Measurements from ENCODE around the gene AMOT.

DNA sequence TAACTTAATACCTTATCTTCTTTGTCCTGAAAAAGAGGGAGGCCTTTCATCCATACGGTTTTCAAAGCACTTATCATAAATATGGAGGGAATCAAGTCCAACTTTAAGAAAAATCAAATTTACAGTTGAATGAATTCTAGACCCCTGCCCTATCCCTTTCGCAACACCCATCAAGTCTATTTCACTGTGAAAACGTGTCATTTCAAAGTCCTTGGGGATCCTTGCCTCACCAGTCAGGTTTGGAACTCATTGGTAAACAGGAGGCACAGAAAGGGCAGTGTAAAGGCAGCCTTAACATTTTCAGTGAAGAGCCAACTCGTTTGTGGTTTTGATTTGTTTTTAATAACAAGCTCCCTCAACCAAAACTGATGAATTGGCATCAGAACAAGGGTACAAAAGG, 66.5 kb downstream of the AMOT start:
- TF ChIP-seq, protein P1, sequence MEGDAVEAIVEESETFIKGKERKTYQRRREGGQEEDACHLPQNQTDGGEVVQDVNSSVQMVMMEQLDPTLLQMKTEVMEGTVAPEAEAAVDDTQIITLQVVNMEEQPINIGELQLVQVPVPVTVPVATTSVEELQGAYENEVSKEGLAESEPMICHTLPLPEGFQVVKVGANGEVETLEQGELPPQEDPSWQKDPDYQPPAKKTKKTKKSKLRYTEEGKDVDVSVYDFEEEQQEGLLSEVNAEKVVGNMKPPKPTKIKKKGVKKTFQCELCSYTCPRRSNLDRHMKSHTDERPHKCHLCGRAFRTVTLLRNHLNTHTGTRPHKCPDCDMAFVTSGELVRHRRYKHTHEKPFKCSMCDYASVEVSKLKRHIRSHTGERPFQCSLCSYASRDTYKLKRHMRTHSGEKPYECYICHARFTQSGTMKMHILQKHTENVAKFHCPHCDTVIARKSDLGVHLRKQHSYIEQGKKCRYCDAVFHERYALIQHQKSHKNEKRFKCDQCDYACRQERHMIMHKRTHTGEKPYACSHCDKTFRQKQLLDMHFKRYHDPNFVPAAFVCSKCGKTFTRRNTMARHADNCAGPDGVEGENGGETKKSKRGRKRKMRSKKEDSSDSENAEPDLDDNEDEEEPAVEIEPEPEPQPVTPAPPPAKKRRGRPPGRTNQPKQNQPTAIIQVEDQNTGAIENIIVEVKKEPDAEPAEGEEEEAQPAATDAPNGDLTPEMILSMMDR (IDR thresholded peaks at IDR 0.05; ENCODE audit: low read length): no peak
- TF ChIP-seq EZH2 (optimal IDR thresholded peaks at IDR 0.05; ENCODE audit: low read depth, low read length) (no peak), EZH2phosphoT487 (IDR thresholded peaks at IDR 0.05; ENCODE audit: low read length) (no peak)

Measured in MM.1S (cell line).